Nephron (organoid): ENCODE results near the gene PYGL.
A peak's percentile ranks its signal among the peaks of the same experiment; 100 is the strongest.

Experiments
- H3K27ac Mint-ChIP-seq, 3 experiments: 2 replicates each; pipeline ENCODE4 v1.8.0; 2020; ENCODE audit warnings: mixed read lengths in 3 of 3, mild to moderate bottlenecking in 2 of 3, moderate library complexity in 1 of 3
- H3K27me3 Mint-ChIP-seq: 2 replicates; pipeline ENCODE4 v1.8.0; 2021; ENCODE audit warnings: low read depth, mild to moderate bottlenecking, moderate library complexity, mixed read lengths
- H3K36me3 Mint-ChIP-seq: 2 replicates; pipeline ENCODE4 v1.8.0; 2020; ENCODE audit warnings: low read depth, mixed read lengths
- H3K4me1 Mint-ChIP-seq: 2 replicates; pipeline ENCODE4 v1.8.0; 2020; ENCODE audit warnings: mixed read lengths
- H3K4me3 Mint-ChIP-seq, 3 experiments: 2 replicates each; pipeline ENCODE4 v1.8.0; 2020; ENCODE audit warnings: mild to moderate bottlenecking in 3 of 3, mixed read lengths in 3 of 3, moderate library complexity in 2 of 3
- H3K9me3 Mint-ChIP-seq: 2 replicates; pipeline ENCODE4 v1.8.0; 2020; ENCODE audit warnings: mixed read lengths
- TF ChIP-seq, protein P1 (sequence below), 3 experiments: fragments of 200-600 bp; sonication (generic); IDR thresholded peaks; one replicate each; pipeline ENCODE4 v1.5.0; 2021; ENCODE audit warnings: antibody characterized with exemption in 3 of 3; ENCODE audit not compliant: unreplicated experiment in 3 of 3

Gene PYGL

DNA sequence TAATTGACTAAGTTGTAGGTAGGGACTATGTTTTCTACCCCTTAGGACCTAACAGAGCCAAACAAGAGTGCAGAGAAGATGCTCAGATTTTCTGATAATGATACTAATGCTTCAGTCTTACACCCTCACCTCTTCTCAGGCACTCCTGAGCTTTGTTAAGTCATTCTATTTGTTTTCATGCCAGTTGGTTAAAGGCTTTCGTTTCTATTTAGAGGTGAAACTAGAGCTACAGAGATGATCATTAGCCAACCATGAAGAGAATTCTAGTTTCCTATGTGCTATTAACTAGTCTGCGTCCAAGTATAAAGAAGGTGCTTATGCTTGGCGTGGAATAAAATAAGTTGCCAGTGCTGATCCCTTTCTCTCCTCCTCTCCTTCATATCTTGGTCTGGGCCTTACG lies 34.6 kb upstream of the PYGL start:
- TF ChIP-seq, protein P1, sequence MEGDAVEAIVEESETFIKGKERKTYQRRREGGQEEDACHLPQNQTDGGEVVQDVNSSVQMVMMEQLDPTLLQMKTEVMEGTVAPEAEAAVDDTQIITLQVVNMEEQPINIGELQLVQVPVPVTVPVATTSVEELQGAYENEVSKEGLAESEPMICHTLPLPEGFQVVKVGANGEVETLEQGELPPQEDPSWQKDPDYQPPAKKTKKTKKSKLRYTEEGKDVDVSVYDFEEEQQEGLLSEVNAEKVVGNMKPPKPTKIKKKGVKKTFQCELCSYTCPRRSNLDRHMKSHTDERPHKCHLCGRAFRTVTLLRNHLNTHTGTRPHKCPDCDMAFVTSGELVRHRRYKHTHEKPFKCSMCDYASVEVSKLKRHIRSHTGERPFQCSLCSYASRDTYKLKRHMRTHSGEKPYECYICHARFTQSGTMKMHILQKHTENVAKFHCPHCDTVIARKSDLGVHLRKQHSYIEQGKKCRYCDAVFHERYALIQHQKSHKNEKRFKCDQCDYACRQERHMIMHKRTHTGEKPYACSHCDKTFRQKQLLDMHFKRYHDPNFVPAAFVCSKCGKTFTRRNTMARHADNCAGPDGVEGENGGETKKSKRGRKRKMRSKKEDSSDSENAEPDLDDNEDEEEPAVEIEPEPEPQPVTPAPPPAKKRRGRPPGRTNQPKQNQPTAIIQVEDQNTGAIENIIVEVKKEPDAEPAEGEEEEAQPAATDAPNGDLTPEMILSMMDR (IDR thresholded peaks at IDR 0.05; ENCODE audit: unreplicated experiment in 3 of 3), result no peak
- Mint-ChIP-seq H3K27me3 (peaks cover 7% of the 10 kb centered on the region), H3K4me1 (no peaks in the 10 kb centered on the region), H3K9me3 (no peaks in the 10 kb centered on the region), H3K27ac (peak overlapping the region in 1 of 3 experiments; percentile 12), H3K4me3 (no peak overlapping the region), H3K36me3 (no peaks in the 10 kb centered on the region)

DNA sequence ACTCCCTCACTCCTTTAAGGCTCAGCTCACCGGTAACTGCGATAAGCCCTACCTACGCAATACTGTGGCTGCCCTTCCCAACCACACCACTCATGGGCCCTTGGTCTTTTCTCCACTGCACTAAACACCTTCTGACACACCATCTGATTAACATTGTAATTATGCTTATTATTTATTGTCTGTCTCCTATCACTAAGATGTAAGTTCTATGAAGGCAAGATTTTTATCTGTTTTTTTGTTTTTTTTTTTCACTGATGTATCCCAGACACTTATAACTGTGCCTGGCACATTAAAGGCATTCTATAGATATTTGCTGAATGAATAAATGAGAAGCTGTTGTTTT lies 34.2 kb upstream of the PYGL start:
- H3K9me3 Mint-ChIP-seq, result no peaks in the 10 kb centered on the region

DNA sequence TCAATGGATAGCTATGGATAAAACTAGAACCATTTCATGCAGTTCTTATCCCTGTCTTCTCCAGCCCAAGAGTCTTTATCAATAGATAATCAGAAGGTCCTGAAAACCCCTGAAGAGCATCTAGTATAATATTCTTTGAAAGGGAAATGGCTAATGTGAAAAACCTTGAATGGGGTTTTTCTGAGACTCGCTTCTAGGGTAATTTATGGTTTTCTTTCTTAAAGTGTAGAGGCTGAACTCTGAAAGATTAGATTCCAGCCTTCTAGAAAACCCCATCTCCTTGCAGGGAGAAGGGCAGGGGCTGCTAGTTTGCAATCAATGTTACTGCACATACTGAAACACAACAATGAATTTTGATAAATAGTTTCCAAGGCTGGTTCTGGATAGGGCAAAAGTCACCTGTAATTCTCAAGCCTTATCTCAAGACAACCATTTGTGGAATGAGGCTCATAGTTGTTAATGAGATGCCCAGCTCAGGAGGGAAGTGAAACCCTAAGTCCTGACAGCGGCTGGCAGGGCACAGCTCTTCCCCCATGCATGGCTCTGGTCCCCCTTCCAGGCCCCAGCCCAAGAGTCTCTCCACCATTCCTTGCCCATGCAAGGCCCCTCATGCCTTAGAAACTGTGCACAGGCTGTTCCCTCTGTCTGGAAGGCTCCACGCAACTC lies 33.7 kb upstream of the PYGL start:
- H3K36me3 Mint-ChIP-seq, result no peaks in the 10 kb centered on the region
- TF ChIP-seq, protein P1 (IDR thresholded peaks at IDR 0.05; ENCODE audit: unreplicated experiment in 3 of 3), result no peak
- H3K4me1 Mint-ChIP-seq, result no peaks in the 10 kb centered on the region
- no peak overlapping the region for H3K4me3 Mint-ChIP-seq
- peaks cover 7% of the 10 kb centered on the region for H3K27me3 Mint-ChIP-seq
- H3K9me3 Mint-ChIP-seq, result no peaks in the 10 kb centered on the region
- H3K27ac Mint-ChIP-seq, result peak overlapping the region in 1 of 3 experiments; percentile 12

More for the DNA sequence above, 34.2 kb upstream of the PYGL start:
- H3K27ac Mint-ChIP-seq, result peak overlapping the region in 1 of 3 experiments; percentile 12
- peaks cover 7% of the 10 kb centered on the region for H3K27me3 Mint-ChIP-seq
- no peaks in the 10 kb centered on the region for H3K4me1 Mint-ChIP-seq
- no peak overlapping the region for H3K4me3 Mint-ChIP-seq
- no peaks in the 10 kb centered on the region for H3K36me3 Mint-ChIP-seq
- TF ChIP-seq, protein P1 (IDR thresholded peaks at IDR 0.05; ENCODE audit: unreplicated experiment in 3 of 3), result no peak

DNA sequence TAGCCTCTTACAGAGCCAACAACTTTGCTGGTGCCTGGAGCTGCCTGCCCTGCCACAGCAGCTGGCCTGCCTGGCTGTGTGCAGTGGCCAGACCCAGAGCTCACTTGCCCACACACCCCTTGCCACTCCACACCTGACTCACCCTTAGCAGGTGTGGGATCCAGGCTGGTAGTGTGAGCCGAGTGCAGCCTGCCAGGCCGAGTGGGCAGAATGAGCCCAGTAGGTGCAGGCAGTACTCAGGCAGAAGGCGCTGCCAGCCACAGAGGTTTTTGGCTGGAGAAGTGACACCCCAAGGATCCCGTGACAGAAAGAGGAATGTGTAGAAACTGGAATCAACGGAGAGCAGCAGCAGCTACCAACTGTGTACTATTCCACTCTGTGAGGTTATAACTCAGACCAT lies 29.8 kb upstream of the PYGL start:
- no peaks in the 10 kb centered on the region for H3K9me3 Mint-ChIP-seq
- peaks cover 5% of the 10 kb centered on the region for H3K27me3 Mint-ChIP-seq
- peaks cover 5% of the 10 kb centered on the region for H3K4me1 Mint-ChIP-seq
- TF ChIP-seq, protein P1 (IDR thresholded peaks at IDR 0.05; ENCODE audit: unreplicated experiment in 3 of 3), result no peak
- H3K27ac Mint-ChIP-seq, result no peak overlapping the region
- no peaks in the 10 kb centered on the region for H3K36me3 Mint-ChIP-seq
- no peak overlapping the region for H3K4me3 Mint-ChIP-seq

DNA sequence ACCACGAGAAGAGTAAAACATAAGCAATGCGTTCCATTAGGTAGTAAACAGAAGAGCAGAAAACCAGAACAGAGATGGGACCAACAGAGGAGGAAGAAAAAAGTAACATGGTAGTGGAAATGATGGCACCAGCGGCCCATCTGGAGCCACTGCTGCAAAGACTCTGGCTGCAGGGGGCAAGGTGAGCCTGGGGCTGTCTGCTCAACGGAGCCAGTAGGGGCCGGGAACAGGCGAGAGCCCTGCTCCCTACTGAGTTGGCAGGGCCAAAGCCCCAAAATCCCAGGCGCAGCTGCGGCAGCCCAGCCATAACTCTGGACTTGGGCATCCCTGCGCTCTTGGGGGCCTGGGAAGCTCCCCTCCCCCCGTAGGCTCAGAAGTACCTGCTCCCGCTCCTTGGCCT lies 28.5 kb upstream of the PYGL start:
- no peaks in the 10 kb centered on the region for H3K36me3 Mint-ChIP-seq
- H3K27ac Mint-ChIP-seq, result no peak overlapping the region
- TF ChIP-seq, protein P1 (IDR thresholded peaks at IDR 0.05; ENCODE audit: unreplicated experiment in 3 of 3), result no peak
- no peaks in the 10 kb centered on the region for H3K9me3 Mint-ChIP-seq
- peaks cover 5% of the 10 kb centered on the region for H3K27me3 Mint-ChIP-seq
- H3K4me3 Mint-ChIP-seq, result no peak overlapping the region
- H3K4me1 Mint-ChIP-seq, result peaks cover 5% of the 10 kb centered on the region
